GM19324 (cell line): ENCODE results near the gene OTUD4.
"Not testable (repeated sequence)": the region's sequence is repeated elsewhere in the genome, so short reads cannot be mapped to it uniquely, and the experiment has no call there.

ENCODE experiments used
- ATAC-seq: cut with Tn5 transposase; IDR thresholded peaks from one replicate; pipeline ENCODE4 v1.9.1; 2021; ENCODE audit warnings: mild to moderate bottlenecking, moderate library complexity; ENCODE audit not compliant: unreplicated experiment, low FRiP score

The OTUD4 gene

DNA sequence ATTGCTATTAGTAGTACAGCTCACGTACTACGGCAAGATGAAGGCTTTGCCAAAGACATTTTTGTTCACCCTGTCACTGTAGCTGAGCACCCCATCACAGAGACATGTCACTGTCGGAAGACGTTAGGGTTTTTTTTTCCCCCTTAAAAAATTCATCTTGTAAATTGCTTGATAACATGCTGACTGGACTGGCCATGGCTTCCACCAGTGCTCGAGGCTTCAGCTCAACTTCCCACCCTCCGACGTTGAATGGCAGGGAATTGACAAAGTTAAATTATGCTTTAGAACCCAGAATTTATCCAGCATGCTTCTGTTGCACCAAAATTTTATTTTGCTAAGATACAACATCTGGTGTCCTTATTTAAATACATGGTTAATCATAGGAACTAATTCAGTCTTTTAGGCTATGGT lies 707 bp upstream of the OTUD4 start:
- ATAC-seq: no peak

DNA sequence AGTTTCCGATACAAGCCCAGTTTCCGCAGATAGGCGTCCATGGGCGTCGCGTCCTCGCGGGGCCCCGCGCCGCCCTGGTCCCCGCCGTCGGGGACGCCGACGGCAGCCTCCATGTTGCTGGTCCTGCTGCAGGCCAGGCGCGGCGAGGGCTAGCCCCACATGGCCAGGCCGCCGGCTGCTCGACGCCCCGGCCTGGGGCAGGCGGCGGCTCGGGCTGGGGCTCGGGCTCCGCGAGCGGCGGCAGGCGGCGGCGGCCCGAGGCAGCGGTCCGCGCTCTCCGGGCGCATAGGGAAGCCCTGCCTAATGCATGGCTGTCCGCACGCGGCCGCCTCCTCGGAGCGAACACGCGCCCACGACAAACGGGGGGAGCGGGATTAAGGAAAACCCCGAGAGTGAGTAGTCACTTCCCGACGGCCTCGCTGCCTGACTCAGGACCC lies 510 bp downstream of the OTUD4 start:
- ATAC-seq: peak; percentile 19

DNA sequence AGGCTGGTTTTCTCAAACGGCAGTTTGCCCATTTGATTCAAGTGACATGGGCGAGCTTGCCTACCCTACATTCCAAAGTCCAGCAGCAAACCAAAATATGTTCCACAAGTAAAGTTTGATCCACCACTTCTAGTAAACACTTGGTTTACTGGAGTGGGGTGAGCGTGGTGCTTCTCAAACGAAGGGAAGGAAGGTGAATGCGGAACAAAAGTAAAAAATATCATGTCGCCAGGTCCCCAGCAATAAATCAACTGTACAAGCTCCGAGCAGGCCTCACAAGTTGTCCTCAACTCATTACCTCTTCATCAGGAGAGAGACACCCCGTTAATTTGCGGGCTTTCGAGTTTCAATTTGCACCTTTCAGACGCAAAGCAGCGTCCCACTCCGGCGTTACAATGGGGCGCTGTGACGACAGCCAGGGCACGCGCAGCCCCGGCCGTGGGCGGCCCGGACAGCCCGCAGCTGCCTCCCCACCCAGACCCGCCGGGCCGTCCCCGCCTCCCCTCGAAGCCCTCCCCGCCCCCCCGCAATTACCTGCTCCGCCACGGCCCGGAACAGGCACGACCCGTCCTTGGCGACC lies 1.0 kb downstream of the OTUD4 start:
- ATAC-seq: peak; percentile 52

DNA sequence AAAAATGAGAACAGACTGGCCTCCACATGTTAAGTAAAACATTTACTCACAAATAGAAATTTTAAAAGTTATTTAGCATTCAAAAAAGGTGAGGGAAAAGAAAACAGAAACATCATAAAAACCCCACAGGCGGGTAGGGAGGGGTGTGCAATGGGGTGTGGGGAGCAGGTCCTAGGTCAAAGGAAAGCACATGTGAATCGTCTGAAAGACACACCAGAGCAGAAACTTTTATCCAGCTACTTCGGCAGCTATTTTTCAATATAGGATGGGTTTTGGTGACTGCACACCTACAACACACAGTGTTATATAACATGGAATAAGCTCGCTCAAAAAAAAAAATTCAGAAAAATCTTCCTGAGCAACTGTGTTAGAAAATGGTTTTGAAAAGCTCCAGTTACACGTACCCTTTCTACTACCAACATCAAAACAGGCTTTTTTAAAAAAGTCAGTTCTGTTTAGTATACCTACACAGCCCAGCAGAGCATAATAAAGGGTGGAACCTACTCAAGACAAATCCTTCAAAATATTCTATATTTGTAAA lies 1.6 kb downstream of the OTUD4 start:
- no peak for ATAC-seq

DNA sequence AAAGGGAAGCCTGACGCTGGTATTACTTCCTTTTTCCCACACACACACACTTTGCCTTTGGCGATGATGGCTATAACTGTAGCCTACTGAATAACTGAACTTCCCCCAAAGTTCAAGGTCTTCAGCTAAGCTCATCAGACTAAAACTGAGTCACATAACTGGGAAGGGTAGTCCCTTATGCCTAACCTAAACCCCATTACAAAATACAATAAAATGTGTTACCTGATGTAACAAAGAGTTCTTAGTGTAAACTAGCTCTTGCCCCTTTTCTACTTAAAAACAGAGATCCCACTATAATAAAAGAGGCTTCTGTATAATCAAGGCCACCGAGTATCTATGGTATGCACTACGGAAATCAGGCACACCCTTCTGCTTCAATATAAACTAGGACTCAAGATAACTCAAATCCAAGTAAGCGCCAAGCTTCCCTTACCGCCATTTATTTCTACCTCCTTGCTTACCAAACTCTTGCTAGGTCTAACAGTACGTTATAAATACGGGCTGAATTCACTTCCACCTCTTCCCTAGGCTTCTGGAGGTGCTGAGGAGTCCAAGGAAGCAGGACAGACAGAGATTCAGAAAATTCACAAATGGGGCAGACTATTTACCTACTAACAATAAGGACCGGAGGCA lies 2.4 kb downstream of the OTUD4 start:
- no peak for ATAC-seq

DNA sequence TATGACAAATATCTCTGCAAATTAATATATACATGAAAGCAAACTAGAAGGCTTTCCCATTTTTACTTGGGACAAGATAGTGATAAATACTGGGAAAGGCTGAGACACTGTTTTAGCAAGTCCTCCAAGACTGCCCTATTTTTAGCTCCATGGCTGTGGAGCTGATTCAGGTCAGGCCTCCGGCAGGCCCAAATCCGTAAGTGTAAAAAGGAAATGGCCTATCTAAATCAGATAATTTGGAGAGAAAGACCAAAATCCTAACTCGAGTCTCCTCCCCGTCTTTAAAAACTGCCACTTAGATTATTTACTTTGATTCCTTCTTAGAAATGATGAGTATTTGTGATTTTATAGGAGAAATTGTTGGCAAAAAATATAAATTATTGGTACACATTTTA lies 2.9 kb downstream of the OTUD4 start:
- no peak for ATAC-seq

DNA sequence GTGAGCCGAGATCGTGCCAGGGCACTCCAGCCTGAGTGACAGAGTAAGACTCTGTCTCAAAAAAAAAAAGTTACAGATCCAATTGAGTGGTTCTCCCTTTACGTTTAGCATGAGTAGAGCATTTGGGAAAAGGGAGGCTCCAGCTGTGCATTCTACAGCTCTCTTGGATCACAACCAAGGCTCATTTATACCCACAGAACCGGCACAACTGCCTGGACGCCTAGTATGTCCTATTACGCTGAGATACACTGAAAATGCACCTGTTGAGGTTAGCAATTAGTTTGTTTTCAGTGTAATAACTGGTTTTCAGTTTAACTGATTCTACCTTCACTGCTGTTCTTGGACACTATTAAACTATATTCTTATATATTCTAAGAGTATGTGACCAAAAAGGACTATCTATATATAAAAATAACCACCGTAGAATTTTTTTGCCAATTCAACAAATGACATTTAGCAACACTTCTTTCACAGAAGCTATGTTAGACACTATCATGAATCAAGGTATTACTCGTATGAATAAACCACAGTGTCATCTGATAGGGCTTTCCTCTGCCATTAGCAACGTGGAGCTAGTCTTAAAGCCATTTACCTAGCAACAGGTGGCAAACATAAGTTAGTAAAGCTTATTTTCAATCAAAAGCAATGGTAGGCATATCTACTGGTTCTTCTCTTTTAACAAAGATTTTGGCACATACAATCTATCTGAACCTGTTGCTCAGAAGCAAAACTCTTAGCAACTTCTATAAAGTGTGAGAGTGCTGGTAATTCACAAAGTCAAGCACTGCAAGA lies 3.6 kb downstream of the OTUD4 start:
- no peak for ATAC-seq

DNA sequence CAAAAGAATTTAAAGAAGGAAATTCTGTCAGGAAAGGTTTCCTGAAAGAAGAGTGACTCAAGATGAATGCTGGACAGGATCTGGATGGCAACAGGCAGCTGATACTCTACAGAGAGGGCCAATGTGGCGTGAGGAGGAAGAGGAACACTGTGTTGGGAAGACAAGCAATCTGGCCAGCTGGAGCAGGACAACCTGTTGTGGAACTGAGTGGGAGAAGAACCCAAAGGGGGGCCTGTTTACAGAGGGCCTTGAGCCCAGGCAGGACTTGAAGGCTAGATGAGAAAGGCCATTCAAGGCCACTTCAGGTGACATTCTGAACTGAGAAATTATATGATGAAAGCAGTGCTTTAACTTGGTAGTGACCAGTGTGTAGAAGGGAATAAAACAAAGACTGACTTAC lies 8.5 kb downstream of the OTUD4 start:
- ATAC-seq: no peak

DNA sequence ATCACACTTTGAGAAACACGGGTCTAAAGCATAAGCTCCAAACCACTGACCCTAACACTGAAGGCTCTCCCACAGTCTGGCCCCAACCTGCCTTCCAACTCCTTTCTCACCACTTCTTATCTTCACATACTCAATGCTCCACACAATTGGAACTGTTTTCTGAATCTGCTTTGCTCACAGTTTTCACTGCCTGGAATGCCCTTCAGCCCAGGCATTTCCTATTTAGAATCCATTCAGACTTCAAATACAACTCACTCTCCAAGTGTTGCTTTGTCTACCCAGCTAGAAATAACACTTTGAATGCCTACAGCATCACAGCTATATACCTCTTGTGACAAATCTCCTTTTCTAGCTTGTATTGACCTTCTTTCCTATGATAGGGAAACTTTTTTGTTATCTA lies 10.2 kb downstream of the OTUD4 start:
- no peak for ATAC-seq

DNA sequence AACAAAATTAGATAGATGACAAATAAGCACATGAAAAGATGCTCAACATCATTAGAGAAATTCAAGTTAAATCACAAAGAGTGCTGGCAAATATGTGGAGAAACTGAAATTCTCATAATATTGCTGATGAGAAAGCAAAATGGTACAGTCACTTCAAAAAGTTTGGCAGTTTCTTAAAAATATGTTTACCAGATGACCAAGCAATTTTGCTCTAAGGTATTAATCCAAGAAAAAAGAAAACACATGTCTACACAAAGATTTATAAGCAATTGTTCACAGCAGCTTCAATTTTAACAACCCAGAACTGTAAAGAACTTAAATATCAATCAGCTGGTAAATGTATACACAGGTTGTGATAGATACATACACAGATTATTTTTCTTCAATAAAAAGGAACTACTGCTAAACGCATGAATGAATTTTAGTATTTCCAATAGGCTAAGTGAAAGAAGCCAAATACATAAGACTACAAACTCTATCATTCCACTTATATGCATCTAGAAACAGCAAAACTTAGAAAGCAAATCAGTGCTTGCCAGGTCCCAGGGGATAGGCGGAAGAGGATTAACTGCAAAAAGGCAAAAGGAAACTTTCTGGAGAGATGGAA lies 11.7 kb downstream of the OTUD4 start:
- ATAC-seq: no peak

DNA sequence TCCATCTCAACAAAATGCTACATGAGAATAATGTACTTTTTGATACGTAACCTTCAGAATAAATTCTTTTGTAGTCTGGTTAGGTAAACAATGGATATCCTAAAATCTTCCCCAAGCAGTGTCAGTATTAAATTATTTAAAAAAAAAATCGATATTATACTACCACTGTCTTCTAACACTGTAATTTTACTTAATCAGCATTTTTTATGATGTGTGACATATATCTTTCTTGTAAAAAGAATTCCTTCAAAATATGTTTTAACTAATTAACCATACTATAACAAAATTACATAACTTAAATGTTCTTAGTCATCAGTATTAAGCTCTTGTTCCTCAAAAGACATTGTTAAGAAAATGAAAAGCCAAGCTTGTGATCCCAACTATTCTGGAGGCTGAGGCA lies 12.5 kb downstream of the OTUD4 start:
- ATAC-seq: no peak

DNA sequence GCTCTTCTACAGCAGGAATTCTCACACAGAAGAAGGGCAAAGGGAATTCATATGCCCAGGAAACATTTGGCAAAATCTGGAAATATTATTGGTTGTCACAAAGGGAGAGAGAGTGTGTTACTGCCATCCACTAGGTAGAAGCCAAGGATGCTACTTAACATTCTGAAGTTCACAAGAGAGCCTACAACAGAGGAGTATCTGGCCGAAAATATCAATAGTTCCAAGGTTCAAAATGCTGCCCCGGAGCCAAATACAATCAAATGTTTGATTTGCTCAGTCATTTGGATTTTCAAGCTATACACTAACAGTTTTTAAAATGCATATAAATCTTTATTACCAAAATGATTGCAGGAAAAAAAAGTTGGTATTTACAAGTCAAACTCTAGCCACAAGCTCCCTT lies 18.8 kb downstream of the OTUD4 start:
- ATAC-seq: no peak

DNA sequence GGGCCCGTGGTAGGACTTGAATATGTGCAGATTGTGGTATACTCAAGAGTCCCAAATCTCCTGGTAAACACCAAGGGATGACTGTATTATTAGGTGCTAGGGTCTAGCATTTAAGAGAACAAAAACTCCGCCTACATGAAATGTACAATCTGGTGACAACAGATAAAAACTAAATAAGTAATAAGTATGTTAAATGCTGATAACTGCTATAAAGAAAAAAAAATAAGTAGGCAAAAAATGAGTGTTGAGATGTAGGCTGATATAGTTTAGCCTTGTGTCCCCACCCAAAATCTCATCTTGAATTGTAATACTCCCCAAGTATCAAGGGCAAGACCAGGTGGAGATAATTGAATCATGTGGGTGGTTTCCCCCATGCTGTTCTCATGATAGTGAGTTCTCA lies 23.4 kb downstream of the OTUD4 start:
- ATAC-seq: no peak

DNA sequence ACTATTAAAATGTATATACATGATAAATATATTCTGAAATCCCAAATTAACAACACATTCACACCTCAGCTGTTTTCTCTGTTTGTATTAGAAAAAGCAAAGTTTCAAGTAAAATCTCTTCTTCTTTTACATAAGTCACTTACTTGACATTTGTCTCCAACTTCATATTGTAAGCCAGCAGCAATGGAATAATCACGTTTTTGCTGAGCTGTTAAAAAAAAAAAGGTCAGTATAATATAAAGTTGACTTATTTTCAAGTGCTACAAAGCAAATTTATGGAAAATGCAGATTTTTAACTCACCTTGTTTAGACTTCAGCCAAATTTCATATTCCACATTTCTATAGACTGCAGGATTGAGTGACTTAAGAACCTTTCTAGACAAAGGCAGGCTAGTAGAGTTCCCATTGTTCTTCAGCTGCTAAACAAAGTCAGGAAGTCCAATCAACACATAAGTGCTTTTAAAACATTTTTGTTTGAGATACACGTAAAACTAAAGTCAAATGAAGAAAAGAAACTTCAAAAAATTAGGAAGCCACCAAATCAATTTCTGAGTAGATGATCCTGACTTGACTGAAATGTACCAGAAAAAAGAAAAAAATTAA lies 25.0 kb downstream of the OTUD4 start:
- ATAC-seq: no peak

DNA sequence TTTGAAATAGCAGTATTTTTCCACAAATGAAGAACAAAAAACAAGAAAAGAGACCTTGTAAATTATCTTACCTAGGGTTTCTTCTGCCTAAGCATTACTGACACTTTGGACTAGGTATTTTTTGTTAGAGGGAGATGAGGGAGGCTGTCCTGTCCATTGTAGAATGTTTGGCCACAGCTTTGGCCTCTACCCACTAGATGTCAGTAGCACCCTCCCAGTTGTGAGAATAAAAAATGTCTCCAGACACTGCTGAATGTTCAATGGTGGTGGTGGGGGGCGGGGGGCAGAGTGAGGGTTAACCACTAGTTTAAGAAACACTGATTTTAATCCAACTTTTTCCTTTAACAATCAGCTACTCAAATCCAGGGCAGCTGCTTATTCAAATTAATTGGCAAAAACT lies 25.8 kb downstream of the OTUD4 start:
- peak; percentile 59 for ATAC-seq

DNA sequence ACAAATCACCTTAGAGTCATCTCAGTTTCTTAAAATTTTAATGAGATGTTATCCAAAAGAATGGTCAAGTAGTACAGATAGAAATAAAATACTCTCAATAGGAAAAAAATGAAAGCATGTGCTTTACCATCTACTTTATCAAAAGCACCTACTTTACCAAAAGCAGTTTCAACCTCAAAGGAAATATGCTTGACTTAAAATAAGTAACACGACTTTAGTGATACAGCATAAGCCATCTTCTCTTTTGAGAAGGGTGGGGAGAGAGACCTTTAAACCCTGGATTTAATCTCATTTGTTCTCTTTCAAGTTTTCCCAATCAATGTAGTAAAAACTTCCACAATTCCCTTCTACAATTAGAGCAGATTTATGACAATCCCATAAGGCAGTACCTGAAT lies 26.5 kb downstream of the OTUD4 start:
- ATAC-seq: no peak

DNA sequence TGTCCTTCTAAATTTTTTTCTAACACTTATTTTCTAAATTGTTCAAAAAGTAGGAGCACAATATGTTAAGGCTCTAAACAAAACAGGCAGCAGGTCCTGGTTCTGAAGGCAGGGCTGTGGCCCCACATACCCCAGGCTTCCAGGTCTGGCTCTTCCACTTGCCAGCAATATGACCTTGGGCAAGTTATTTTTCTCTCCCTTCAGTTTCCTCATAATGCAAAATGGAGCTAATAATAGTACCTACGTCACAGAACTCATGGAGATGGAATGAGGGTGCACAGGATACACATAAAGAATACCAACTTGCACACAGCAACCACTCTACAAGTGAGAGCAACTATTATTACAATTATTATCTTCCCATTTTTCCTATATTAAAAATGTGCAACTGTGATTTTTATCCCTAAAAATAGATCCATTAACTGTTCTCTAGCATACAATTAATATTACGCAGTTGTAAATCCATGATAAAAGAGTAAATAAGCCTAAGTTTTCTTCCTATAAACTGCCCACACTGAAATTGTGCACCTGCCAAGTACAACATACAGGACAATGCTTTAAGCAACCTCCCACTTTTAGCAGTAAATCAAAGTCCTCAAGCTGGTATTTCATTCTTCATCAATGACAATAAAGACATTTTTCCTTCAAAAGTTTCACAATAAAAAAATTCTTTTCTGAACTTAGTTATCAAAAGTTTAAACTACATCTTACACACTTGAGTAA lies 27.0 kb downstream of the OTUD4 start:
- ATAC-seq: no peak

DNA sequence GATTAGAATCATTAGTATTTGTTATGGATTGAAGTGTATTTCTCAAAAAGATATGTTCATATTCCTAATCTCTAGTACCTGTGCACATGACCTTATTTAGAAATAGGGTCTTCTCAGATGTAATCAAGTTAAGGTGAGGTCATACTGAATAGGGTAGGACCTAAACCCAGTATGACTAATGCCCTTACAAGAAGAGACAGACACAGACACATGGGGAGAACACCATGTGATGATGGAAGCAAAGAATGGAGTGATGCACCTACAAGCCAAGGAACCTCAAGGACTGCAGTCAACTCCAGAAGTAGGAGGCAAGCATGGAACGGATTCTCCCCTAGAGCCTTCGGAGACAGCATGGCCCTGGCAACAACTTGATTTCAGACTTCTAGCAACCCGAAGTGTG lies 31.4 kb downstream of the OTUD4 start:
- no peak for ATAC-seq

DNA sequence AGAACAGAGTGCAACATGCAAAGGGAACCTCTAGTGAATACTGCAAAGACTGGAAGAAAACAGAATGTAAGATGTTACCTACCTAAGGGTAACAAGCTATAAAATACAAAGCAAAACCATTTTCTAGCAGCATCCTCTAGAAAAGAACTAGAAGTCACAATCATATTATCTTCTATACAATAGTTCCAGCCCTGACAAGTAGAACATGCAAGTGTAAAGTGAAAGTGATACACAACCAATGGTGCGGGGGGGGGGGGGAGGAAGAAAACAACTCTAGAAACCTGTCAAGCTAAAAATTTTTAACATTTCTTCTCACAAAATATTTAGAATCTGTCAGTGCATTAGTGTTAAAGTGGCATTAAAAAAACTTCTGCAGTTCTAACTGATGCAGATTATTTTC lies 44.2 kb downstream of the OTUD4 start:
- ATAC-seq: not testable (repeated sequence)

DNA sequence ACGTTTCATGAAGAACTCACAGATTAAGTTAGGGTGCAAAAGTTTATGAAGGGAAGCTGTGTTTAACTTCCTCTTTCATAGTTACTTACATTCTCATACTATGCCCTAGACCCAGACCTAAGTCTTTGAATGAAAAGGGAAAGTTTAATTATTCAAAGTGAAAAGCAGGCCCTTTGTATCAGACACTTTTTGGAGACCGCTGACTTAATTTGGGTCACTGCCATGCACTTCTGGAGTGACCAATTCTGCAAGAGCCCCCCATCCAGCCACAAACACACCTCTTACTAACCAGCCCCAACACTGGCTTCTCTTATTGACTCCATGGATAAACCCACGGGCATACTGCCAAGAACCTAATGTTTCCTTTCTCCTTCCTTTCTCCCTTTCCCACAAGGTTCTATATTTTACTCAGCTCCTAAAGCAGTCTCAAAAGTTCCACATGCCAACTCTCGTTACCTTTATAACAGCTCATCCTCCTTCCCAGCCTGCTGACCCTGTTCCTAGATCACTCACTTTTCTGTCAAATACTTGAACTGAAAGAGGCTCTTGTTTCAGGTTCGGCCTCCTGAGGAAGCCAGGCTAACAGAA lies 47.8 kb downstream of the OTUD4 start:
- ATAC-seq: peak; percentile 66
